Colon (tissue), 2 donors: ENCODE data around the gene CELSR2.

Source experiments
- FAIRE-seq: peaks from 2 replicates; lab custom pipeline; 2012; peaks lifted over from hg19 to GRCh38; lab: Jason Lieb, UNC
- donor health status: control.
- donor health status: control.

The CELSR2 gene

GRCh38 chr1:109252167-109252892 is 3.0 kb downstream of the CELSR2 start:
- no peak for FAIRE-seq

GRCh38 chr1:109252893-109253802 is 3.8 kb downstream of the CELSR2 start:
- FAIRE-seq, result no peak

GRCh38 chr1:109253803-109254620 is 4.7 kb downstream of the CELSR2 start:
- no peak for FAIRE-seq

- no peak for FAIRE-seq
These were observed 5.3 kb downstream of the CELSR2 start for GRCh38 chr1:109254621-109255096.

- FAIRE-seq, result no peak
These were observed 5.8 kb downstream of the CELSR2 start for GRCh38 chr1:109255097-109255651.

- FAIRE-seq, result no peak
These were observed 6.3 kb downstream of the CELSR2 start for GRCh38 chr1:109255678-109256077.

- no peak for FAIRE-seq
These were observed 6.7 kb downstream of the CELSR2 start for GRCh38 chr1:109256085-109256484.

GRCh38 chr1:109256971-109257681 is 7.8 kb downstream of the CELSR2 start:
- no peak for FAIRE-seq

- no peak for FAIRE-seq
These were observed 8.5 kb downstream of the CELSR2 start for GRCh38 chr1:109257682-109258421.

- FAIRE-seq, result no peak
These were observed 9.4 kb downstream of the CELSR2 start for GRCh38 chr1:109258481-109259466.

- no peak for FAIRE-seq
These were observed 10.6 kb downstream of the CELSR2 start for GRCh38 chr1:109259674-109260557.

- FAIRE-seq, result no peak
These were observed 11.7 kb downstream of the CELSR2 start for GRCh38 chr1:109261006-109261405.

- no peak for FAIRE-seq
These were observed 12.2 kb downstream of the CELSR2 start for GRCh38 chr1:109261578-109261977.

- FAIRE-seq, result no peak
These were observed 13.1 kb downstream of the CELSR2 start for GRCh38 chr1:109262231-109263055.

GRCh38 chr1:109263234-109263596 is 13.9 kb downstream of the CELSR2 start:
- FAIRE-seq, result no peak

- no peak for FAIRE-seq
These were observed 14.4 kb downstream of the CELSR2 start for GRCh38 chr1:109263597-109264378.

GRCh38 chr1:109264379-109264755 is 15.0 kb downstream of the CELSR2 start:
- no peak for FAIRE-seq
